ENCODE measurements around the gene GAS7. TPM values are rescaled to one million over a fixed set of nuclear protein-coding genes. Genes with fewer than 3 reads are reported as not detected.
A peak's percentile ranks its signal among the peaks of the same experiment; 100 is the strongest.

The GAS7 gene
- total and polyA plus RNA-seq, 4 donors = 9.0 to 112 (median 46.1) TPM

GRCh38 chr17:10071141-10071540 is 127.3 kb downstream of the GAS7 start:
- Histone ChIP-seq H3K27me3 (ENCODE audit: control insufficient read depth in 3 of 3, insufficient read depth in 3 of 3, low read length in 2 of 3) (no peaks in the 10 kb centered on the region), H3K9me3 (ENCODE audit: control insufficient read depth in 4 of 4, insufficient read depth in 3 of 4, low read length in 3 of 4) (no peaks in the 10 kb centered on the region), H3K36me3 (ENCODE audit: control insufficient read depth in 4 of 4, insufficient read depth in 4 of 4, low read length in 4 of 4) (no peaks in the 10 kb centered on the region), H3K4me1 (ENCODE audit: control insufficient read depth in 5 of 5, insufficient read depth in 5 of 5, low read length in 5 of 5) (peaks cover 3 to 10% (median 5%) of the 10 kb centered on the region in 5 donors), H3K9ac (ENCODE audit: insufficient read depth in 1 of 2, low read length in 2 of 2) (no peak overlapping the region), H3K27ac (ENCODE audit: low read depth in 1 of 2, low read length in 1 of 2) (no peak overlapping the region), H3K4me3 (no peak overlapping the region)
- 92 to 95% methylated on average over 6 of the region's 6 CpGs for WGBS, 2 donors
- no peak for TF ChIP-seq CTCF (IDR thresholded peaks at IDR 0.05; ENCODE audit: control extremely low read depth, extremely low read depth)
- ATAC-seq (ENCODE audit: insufficient read depth, low FRiP score) = no peak
- no peak for DNase-seq

- no peaks in the 10 kb centered on the region for H3K27me3 ChIP-seq (ENCODE audit: control insufficient read depth in 3 of 3, insufficient read depth in 3 of 3, low read length in 2 of 3)
- no peak for TF ChIP-seq CTCF (IDR thresholded peaks at IDR 0.05; ENCODE audit: control extremely low read depth, extremely low read depth)
- no peak for ATAC-seq (ENCODE audit: insufficient read depth, low FRiP score)
Observed at GRCh38 chr17:10070690-10071089, 127.7 kb downstream of the GAS7 start.

GRCh38 chr17:10069301-10069700 is 129.1 kb downstream of the GAS7 start:
- Histone ChIP-seq H3K36me3 (ENCODE audit: control insufficient read depth in 4 of 4, insufficient read depth in 4 of 4, low read length in 4 of 4) (no peaks in the 10 kb centered on the region), H3K9me3 (ENCODE audit: control insufficient read depth in 4 of 4, insufficient read depth in 3 of 4, low read length in 3 of 4) (peaks cover 0 to 8% (median 2%) of the 10 kb centered on the region in 4 donors), H3K4me3 (no peak overlapping the region), H3K9ac (ENCODE audit: insufficient read depth in 1 of 2, low read length in 2 of 2) (no peak overlapping the region), H3K27me3 (ENCODE audit: control insufficient read depth in 3 of 3, insufficient read depth in 3 of 3, low read length in 2 of 3) (no peaks in the 10 kb centered on the region), H3K4me1 (ENCODE audit: control insufficient read depth in 5 of 5, insufficient read depth in 5 of 5, low read length in 5 of 5) (peaks cover 3 to 10% (median 5%) of the 10 kb centered on the region in 5 donors), H3K27ac (ENCODE audit: low read depth in 1 of 2, low read length in 1 of 2) (peak overlapping the region; percentile 3 to 12)
- peak; percentile 60 to 72 (median 72) for DNase-seq
- TF ChIP-seq CTCF (IDR thresholded peaks at IDR 0.05; ENCODE audit: control extremely low read depth, extremely low read depth) = no peak
- no peak for ATAC-seq (ENCODE audit: insufficient read depth, low FRiP score)
- 56 to 76% methylated on average over 5 of the region's 5 CpGs for WGBS, 2 donors

More at GRCh38 chr17:10070690-10071089, 127.7 kb downstream of the GAS7 start:
- Histone ChIP-seq H3K9me3 (ENCODE audit: control insufficient read depth in 4 of 4, insufficient read depth in 3 of 4, low read length in 3 of 4) (peaks cover 0 to 2% (median under 1%) of the 10 kb centered on the region in 4 donors), H3K36me3 (ENCODE audit: control insufficient read depth in 4 of 4, insufficient read depth in 4 of 4, low read length in 4 of 4) (no peaks in the 10 kb centered on the region), H3K27ac (ENCODE audit: low read depth in 1 of 2, low read length in 1 of 2) (no peak overlapping the region), H3K4me3 (no peak overlapping the region), H3K4me1 (ENCODE audit: control insufficient read depth in 5 of 5, insufficient read depth in 5 of 5, low read length in 5 of 5) (peaks cover 3 to 10% (median 5%) of the 10 kb centered on the region in 5 donors), H3K9ac (ENCODE audit: insufficient read depth in 1 of 2, low read length in 2 of 2) (no peak overlapping the region)
- WGBS, 2 donors = 81 to 91% methylated on average over 3 of the region's 3 CpGs
- DNase-seq = no peak
